HG03575 (cell line): Measurements from ENCODE around the gene NXNL1.
"Not testable (repeated sequence)": the region's sequence is repeated elsewhere in the genome, so short reads cannot be mapped to it uniquely, and the experiment has no call there.

Experiments used
- ATAC-seq: cut with Tn5 transposase; IDR thresholded peaks from one replicate; pipeline ENCODE4 v1.9.1; 2021; ENCODE audit not compliant: unreplicated experiment, insufficient number of reproducible peaks, low FRiP score; ENCODE audit errors: extremely low read depth

Gene NXNL1, protein sequence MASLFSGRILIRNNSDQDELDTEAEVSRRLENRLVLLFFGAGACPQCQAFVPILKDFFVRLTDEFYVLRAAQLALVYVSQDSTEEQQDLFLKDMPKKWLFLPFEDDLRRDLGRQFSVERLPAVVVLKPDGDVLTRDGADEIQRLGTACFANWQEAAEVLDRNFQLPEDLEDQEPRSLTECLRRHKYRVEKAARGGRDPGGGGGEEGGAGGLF

DNA sequence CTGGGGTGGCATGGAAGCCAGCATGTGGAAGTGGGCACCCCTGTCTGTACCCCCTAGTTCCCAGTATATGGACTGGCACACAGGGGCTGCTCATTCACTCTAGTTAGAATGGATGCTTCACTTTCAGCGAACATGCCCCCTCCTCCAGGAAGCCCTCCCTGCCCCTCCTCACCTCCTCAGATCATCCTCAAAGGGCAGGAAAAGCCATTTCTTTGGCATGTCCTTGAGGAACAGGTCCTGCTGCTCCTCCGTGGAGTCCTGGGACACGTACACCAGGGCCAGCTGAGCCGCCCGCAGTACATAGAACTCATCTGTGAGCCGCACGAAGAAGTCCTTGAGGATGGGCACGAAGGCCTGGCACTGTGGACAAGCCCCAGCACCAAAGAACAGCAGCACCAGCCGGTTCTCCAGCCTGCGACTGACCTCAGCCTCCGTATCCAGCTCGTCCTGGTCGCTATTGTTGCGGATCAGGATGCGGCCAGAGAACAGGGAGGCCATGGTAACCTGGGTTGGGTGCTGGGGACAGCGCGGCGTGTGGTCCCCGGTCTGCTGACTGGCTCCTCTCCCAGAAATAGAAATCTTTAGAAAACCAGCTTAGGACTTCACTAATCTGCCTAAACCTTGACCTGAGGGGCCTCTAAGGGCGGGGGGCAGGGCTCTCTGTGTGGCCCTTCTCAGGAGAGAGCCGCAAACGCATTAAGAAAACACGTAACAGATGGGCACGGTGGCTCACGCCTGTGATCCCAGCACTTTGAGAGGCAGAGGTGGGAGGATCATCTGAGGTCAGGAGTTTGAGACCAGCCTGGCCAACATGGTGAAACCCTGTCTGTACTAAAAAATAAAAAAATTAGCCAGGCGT lies at the start of gene NXNL1:
Gene NXNL1 (minus strand): TSS at position 555 of the 859 bp plus-strand sequence. CDS start 57 bp downstream, at position 498.
- no peak for ATAC-seq

DNA sequence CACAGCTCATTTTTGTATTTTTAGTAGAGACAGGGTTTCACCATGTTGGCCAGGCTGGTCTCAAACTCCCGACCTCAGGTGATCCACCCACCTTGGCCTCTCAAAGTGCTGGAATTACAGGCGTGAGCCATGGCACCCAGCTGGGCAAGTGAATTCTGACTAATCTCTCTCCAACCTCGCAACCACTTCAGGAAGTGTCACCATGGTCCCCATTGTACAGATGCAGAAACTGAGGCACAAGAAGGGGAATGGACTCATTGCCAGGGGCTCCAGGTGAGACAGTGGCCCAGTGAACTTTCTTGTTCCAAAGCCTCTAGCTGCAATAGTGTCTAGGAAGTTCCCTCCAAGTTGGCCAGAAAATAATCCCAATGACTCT lies 47.8 kb upstream of the NXNL1 start:
- not testable (repeated sequence) for ATAC-seq

DNA sequence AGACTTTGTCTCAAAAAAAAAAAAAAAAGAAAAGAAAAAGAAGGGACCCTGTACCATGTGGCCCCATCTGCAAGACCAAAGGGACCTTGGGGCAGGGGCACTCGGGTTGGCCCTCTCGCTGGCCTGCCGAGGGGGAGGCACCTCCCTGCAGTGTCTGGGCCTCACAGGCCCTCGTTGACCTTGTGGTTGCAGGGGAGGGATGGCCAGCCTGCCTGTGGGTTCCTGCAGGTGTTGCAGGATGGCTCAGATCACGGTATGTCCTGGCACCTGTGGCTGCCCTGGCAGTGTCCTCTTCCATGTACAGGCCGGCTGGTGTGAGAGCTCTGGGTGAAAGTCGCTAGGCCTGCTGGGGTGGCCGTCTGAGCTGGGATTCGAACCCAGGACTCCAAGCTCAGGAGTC lies 46.0 kb upstream of the NXNL1 start:
- ATAC-seq: no peak

DNA sequence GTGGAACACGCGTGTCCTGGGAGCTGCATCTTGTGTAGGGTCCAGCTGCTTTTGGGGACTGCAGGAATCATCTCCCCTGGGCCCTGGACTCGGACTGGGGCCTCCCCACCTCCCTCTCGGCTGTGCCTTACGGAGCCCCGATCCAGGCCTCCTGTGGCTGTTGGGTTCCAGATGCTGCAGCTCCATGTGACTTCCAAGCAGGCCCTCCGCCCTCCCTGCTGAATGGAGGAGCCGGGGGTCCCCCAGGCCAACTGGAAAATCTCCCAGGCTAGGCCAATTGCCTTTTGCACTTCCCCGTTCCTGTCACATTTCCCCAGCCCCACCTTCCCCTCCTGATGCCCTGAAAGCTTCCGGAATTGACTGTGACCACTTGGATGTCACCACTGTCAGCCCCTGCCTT lies 44.5 kb upstream of the NXNL1 start:
- ATAC-seq: no peak

DNA sequence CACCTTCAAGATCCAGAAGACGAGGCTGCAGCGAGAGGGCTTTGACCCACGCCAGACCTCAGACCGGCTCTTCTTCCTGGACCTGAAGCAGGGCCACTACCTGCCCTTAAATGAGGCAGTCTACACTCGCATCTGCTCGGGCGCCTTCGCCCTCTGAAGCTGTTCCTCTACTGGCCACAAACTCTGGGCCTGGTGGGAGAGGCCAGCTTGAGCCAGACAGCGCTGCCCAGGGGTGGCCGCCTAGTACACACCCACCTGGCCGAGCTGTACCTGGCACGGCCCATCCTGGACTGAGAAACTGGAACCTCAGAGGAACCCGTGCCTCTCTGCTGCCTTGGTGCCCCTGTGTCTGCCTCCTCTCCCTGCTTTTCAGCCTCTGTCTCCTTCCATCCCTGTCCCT lies 43.7 kb upstream of the NXNL1 start:
- no peak for ATAC-seq

DNA sequence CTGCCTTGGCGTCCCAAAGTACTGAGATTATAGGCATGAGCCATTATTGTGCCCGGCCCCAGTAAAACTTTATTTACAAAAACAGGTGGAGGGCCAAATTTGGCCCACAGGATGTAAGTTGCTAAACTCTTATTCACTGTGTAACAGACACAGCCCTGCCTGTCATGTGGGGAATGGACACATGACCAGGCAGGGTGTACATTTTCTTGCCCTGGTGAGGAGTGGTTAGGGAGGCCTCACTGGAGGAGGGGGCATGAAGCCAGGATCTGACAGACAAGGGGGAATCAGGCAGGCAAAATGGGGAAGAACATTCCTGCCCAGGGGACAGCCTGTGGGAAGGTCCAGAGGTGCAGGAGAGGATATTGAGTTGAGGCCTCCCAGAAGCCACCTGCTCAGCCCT lies 43.3 kb upstream of the NXNL1 start:
- no peak for ATAC-seq

DNA sequence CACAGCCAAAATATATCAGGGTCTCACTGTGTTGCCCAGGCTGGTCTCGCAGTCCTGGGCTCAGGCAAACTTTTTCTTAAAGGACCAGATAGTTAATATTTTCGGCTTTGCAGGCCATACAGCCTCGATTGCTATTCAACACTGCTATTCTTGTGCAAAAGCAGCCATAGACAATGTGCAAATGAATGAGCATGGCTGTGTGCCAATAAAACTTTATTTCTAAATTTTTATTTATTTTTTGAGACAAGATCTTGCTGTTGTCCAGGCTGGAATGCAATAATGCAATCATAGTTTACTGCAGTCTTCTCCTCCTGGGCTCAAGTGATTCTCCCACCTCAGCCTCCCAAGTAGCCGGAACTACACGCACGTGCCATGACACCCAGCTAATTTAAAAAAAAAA lies 42.5 kb upstream of the NXNL1 start:
- ATAC-seq: no peak

DNA sequence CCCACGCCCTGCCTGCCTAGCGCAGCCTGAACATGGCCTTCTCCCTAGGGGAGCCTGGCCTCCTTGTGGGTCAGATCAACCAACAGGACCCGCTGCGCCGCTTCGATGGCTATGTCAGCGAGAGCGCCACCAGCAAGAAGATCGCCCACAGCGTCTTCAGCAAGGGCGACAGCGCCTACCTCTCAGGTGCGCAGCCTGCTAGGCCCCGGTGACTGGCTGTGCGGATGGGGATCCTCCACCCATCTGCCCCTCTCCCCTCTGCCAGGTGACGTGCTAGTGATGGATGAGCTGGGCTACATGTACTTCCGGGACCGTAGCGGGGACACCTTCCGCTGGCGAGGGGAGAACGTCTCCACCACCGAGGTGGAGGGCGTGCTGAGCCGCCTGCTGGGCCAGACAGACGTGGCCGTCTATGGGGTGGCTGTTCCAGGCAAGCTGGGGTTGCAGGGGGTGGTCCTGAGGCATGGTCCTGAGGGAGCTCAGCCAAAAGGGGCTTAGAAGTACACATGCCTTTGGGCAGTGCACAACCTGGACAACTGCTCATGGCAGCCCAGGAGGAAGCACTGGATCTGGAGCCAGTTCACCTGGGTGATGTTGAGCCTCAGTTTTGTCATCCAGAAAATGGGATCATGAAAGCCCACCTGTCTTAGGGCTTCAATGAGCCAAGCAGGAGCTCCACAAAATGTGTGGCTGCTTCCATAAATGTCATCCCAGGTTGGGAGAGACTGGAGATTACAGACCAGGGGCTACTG lies 39.9 kb upstream of the NXNL1 start:
- ATAC-seq: no peak

DNA sequence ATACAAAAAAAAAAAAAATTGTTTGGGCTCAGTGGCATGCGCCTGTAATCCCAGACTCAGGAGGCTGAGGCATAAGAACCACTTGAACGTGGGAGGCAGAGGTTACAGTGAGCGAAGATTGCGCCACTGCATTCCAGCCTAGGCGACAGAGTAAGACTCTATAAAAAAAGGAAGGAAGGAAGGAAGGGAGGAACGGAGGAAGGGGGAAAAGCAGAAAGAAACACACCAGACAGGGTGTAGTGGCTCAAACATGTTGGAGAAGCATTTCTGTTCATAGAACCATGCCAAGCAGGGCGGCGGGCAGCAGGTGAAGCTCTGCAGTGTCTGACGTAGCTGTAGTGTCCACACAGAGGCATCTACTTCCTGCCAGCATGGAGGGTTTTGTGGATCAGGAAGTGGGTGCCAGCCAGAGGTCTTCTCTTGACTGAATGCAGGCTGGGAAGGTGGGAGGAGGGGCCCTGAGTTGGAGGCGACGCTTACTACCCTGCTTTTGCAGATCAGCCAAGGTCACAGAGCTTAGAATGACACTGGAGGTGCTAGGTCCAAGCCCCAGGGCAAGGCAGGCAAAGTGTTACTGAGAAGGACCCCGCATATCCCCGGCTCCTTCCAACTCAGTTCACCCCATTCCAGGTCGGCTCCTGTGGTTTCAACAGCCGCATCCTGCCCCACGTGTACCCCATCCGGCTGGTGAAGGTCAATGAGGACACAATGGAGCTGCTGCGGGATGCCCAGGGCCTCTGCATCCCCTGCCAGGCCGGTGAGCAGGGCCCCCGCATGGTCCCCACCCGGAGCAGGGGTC lies 39.1 kb upstream of the NXNL1 start:
- no peak for ATAC-seq

DNA sequence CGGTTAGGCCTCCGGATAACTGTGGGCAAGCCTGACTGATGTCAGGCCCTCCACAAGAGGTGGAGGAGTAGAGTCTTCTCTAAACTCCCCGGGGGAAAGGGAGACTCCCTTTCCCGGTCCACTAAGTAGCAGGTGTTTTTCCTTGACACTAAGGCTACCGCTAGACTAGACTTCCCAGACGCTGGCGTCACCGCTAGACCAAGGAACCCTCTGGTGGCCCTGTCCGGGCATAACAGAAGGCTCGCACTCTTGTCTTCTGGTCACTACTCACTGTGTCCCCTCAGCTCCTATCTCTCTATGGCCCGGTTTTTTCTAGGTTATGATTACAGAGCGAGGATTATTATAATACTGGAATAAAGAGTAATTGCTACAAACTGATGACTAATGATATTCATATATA lies 38.3 kb upstream of the NXNL1 start:
- ATAC-seq: not testable (repeated sequence)

DNA sequence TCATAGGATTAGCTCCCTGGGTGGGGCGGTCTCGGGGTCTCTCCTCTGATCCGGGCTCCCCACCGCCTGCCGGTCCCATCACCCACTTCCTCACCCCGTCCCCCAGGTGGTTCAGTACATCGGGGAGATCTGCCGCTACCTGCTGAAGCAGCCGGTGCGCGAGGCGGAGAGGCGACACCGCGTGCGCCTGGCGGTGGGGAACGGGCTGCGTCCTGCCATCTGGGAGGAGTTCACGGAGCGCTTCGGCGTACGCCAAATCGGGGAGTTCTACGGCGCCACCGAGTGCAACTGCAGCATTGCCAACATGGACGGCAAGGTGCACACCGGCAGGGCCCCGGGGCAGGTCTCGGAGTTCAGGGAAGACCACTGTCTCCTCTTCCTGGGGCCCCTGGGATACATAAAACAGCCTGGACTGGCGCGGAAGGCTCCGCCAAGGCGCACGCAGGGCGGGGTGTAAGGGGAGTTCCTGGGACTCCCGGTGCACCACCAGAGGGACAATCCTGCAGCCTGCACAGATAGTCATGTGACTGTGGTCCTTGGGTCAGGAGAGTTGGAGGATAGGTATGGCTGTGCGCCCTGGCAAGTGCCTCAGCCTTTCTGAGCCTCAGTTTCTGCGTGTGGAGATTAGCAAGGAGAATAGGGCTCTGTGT lies 36.5 kb upstream of the NXNL1 start:
- no peak for ATAC-seq

DNA sequence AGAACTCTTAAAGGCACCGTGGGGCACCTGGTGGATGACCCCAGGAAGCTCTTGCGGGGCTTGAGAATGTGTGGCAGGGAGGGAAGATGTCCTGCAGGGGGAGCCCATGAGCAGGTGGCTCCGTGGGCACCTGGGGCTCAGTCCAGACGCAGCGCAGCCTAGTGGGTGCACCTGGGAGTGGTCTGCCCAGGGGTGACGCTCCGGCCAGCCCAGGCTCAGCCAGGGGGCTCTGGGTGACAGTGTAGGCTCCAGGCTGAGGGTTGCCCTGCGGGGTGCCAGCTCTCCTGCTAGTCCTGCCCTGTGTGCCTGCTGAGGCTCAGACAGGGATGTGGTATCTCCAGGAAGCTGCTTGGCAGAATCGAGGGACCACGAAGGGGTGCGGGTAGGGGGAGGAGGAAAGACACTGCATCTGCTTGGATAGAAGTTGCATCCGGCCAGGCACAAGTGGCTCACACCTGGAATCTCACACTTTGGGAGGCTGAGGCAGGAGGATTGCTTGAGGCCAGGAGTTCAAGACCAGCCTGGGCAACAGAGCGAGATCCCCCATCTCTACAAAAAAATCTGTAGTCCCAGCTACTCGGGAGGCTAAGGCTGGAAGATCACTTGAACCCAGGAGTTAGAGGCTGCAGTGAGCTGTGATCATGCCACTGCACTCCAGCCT lies 35.7 kb upstream of the NXNL1 start:
- no peak for ATAC-seq

DNA sequence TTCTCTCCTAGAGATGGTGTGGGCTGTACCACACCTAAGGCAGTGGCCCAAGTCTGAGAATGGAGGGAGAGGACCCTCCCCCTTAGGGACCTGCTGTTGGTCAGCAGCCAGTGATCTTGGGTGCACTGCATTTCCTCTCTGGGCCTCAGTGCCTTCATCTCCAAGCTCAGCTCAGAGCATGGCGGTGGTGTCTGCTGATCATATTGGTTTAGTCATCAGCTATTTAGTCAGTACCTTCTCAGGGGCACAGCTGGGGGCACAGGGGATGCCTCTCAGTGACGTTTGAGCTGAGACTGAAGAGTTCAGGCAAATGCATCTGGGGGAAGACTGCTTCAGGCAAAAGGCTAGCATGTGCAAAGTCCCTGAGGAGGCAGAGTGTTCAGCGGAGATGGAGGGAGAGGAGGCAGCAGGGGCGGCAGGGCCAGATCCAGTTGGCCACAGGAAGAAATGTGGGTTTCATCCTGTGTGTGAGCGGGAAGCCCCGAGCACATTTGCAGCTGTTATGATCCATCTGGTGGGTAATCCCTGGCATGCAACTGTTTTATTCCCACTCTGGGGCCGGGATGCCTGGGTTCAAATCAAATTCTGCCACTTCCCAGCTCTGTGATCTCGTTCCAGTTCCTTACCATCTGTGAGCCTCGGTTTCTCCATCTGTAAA lies 35.0 kb upstream of the NXNL1 start:
- no peak for ATAC-seq

DNA sequence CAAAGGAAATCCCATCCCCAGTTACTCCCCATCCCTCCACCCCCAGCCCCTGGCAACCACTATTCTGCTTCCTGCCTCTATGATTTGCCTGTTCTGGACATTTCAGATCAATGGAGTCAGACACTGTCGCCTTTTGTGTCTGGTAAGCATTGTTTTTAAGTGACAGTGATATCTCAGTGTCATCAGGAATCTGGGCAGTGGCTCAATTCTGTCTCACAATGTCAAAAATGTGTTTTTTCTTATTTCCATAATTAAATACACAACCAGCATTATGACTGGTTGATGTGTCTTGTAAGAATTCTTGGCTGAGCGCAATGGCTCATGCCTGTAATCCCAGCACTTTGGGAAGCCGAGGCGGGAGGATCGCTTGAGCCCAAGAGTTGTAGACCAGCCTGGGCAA lies 30.6 kb upstream of the NXNL1 start:
- ATAC-seq: no peak

DNA sequence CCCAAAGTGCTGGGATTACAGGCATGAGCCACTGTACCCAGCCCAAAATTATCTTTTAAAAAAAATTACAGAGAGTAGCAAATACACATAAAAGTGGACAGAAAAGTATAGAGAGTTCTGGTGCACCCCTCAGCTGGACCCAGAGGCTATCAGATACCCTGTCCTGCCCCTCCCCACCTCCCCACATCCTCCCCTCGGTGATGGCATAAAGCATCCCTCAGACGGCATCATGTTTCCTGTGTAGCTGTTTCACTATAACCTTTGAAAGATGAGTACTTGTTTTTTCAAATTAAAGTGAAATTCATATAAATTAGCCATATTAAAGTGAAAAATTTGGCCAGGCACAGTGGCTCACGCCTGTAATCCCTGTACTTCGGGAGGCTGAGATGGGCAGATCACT lies 29.7 kb upstream of the NXNL1 start:
- no peak for ATAC-seq

DNA sequence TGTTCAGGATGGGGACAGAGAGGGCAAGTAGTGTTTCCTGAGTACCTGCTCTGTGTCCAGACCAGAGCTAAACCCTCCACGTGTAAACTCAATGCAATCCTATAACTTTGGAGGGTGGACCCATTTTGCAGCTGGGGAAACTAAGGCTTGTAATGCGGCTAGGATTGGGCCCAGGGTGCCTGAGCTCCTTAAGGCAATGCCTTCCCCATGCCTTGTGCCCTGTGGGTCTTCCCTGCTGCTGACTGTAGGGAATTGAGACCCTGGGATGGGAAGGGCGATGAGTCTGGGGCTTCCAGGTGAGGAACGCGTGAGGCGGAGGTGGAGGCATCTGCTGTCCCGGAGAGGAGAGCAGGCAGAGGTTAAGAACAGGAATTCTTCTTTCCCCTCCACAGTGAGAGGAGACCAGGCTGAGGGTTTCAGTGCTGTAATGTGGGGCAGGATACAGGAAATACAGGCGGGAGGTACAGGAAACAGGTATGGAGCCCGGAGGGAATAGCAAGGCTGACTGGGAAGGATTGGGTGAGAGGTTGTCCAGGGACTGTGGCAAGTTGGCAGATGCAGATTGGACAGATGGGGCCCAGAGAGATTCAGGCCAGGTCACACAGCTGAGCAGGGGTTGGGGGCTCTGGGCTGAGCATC lies 28.8 kb upstream of the NXNL1 start:
- ATAC-seq: no peak

DNA sequence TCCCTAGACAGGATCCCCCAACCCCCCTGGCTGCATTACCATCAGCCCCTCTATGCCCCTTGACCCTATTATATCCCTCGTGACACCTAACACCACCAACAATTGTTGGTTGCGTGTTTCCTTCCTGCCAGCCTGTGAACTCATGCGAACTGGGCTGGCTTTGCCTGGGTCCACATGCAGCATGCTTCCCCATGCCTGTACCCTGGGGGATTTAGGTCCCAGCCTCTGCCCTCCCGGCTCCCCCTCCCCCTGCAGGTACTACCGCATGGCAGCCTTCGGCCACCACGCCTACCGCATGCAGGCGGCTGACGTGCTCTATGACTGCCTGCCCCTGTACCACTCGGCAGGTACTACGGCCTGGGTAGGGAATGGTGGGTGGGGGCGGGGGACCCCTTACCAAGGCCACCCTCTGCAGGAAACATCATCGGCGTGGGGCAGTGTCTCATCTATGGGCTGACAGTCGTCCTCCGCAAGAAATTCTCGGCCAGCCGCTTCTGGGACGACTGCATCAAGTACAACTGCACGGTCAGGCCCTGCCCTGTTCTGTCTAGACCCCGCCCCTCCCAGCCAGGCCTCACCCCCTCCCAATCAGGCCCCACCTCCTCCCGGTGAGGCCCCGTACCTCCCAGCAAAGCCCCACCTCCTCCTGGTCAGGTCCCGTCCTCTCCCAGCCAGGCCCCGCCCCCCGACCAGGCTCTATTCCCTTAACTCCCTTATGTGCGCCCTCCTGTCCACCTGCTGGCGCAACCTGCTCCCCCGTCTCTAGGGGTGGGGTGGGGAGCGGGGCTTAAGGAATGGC lies 28.1 kb upstream of the NXNL1 start:
- ATAC-seq: no peak
